A549 (cell line): ENCODE data around the gene BCR.

ENCODE experiments used
- BHLHE40 ChIP-seq: IDR thresholded peaks from 2 replicates; pipeline ENCODE4 v1.6.1; 2012; ENCODE audit warnings: low read depth, low read length, inconsistent platforms
- CTCF ChIP-seq: fragments of >200 bp; sonication (Bioruptor Twin); formaldehyde crosslinking; IDR thresholded peaks from 3 replicates; pipeline ENCODE4 v1.5.1; 2016
- EHMT2 ChIP-seq: fragments of 200-600 bp; sonication (generic); IDR thresholded peaks from 2 replicates; pipeline ENCODE4 v1.6.1; 2016; ENCODE audit warnings: antibody characterized with exemption, low read depth, mild to moderate bottlenecking, moderate library complexity
- ESRRA ChIP-seq: fragments of 150-350 bp; IDR thresholded peaks from 2 replicates; pipeline ENCODE4 v1.6.1; 2014; ENCODE audit warnings: mild to moderate bottlenecking, low read length, borderline replicate concordance
- HOXA7 ChIP-seq: fragments of 250-450 bp; sonication (Bioruptor Pico); IDR thresholded peaks from 2 replicates; pipeline ENCODE4 v1.5.0; 2020; ENCODE audit warnings: mild to moderate bottlenecking, moderate library complexity
- NPAS2 ChIP-seq: fragments of 250-450 bp; sonication (Bioruptor Pico); IDR thresholded peaks from 2 replicates; pipeline ENCODE4 v1.8.0; 2022; ENCODE audit warnings: mild to moderate bottlenecking, moderate library complexity, borderline replicate concordance
- POLR2A ChIP-seq: IDR thresholded peaks from 2 replicates; pipeline ENCODE4 v1.6.1; 2012; ENCODE audit warnings: mild to moderate bottlenecking, low read length
- RAD21 ChIP-seq, 2 experiments: fragments of >200 bp in 1 of 2; sonication (Bioruptor Twin) in 1 of 2; formaldehyde crosslinking in 1 of 2; IDR thresholded peaks in 1 of 2; conservative IDR thresholded peaks in 1 of 2; 2 replicates in 1 of 2; 3 replicates in 1 of 2; pipeline ENCODE4 v1.6.1; 2012 to 2018; ENCODE audit warnings: inconsistent platforms in 1 of 2
- REST ChIP-seq: fragments of 200-600 bp; sonication (generic); IDR thresholded peaks from 2 replicates; pipeline ENCODE4 v1.6.1; 2016; ENCODE audit warnings: antibody characterized with exemption, mild to moderate bottlenecking, moderate library complexity
- ZFP36 ChIP-seq: fragments of 450-650 bp; IDR thresholded peaks from 2 replicates; pipeline ENCODE4 v1.6.1; 2014; ENCODE audit warnings: borderline replicate concordance; ENCODE audit not compliant: partially characterized antibody

GRCh38 chr22:23255506-23256170 lies 75.3 kb downstream of the BCR start:
- TF ChIP-seq CTCF (no peak), HOXA7 (no peak), ZFP36 (no peak), REST (no peak), NPAS2 (no peak), POLR2A (no peak), ESRRA (no peak), RAD21 (conservative IDR thresholded peaks at IDR 0.05 in 1 of 2, IDR thresholded peaks at IDR 0.05 in 1 of 2) (no peak), EHMT2 (no peak), BHLHE40 (no peak)
